Transverse colon (tissue), 4 donors: ENCODE results near the gene ZNF184. TPM values are rescaled to one million over a fixed set of nuclear protein-coding genes. Genes with fewer than 3 reads are reported as not detected.

ENCODE experiments used
- DNase-seq: peaks from one replicate; pipeline ENCODE4 v3.0.0-alpha.2; 2019
- H3K27ac ChIP-seq, 4 donors: fragments of 200-600 bp; sonication (generic); 2 replicates each; pipeline ENCODE4 v1.5.1; 2016 to 2018; ENCODE audit warnings: inconsistent platforms in 4 of 4
- H3K27me3 ChIP-seq: fragments of 200-600 bp; sonication (generic); 2 replicates; pipeline ENCODE4 v1.5.1; 2017; ENCODE audit warnings: inconsistent platforms
- H3K36me3 ChIP-seq, 4 donors: fragments of 200-600 bp; sonication (generic); 2 replicates each; pipeline ENCODE4 v1.5.1; 2017 to 2019; ENCODE audit warnings: inconsistent platforms in 4 of 4
- H3K4me1 ChIP-seq, 4 donors: fragments of 200-600 bp; sonication (generic); 2 replicates each; pipeline ENCODE4 v1.5.1; 2017 to 2020; ENCODE audit warnings: inconsistent platforms in 4 of 4
- H3K4me3 ChIP-seq, 4 donors: fragments of 200-600 bp; sonication (generic); 1 replicate in 1 of 4; 2 replicates in 3 of 4; pipeline versions ENCODE4 v1.5.1 to v1.6.1; 2017 to 2019; ENCODE audit warnings: inconsistent platforms in 4 of 4
- H3K9me3 ChIP-seq, 2 donors: fragments of 200-600 bp; sonication (generic); 2 replicates each; pipeline ENCODE4 v1.5.1; 2017 to 2019; ENCODE audit warnings: inconsistent platforms in 2 of 2
- EP300 ChIP-seq: sonication (generic); formaldehyde crosslinking; IDR thresholded peaks from one replicate; pipeline ENCODE4 v1.6.1; 2017; ENCODE audit warnings: antibody characterized with exemption, low read depth
- POLR2A ChIP-seq: fragments of 450-650 bp; IDR thresholded peaks from one replicate; pipeline ENCODE4 v1.6.1; 2016; ENCODE audit warnings: antibody characterized with exemption, mild to moderate bottlenecking, moderate library complexity
- POLR2AphosphoS5 ChIP-seq, 3 donors: sonication (generic); formaldehyde crosslinking; IDR thresholded peaks; one replicate each; pipeline ENCODE4 v1.6.1; 2016; ENCODE audit warnings: antibody characterized with exemption in 3 of 3
- whole genome bisulfite sequencing, 2 donors: methylation state at CpG; one replicate each; pipeline ENCODE4 v1.1.5; 2018; ENCODE audit warnings: low coverage in 1 of 2; 5-methylcytosine and 5-hydroxymethylcytosine counted together
- in situ Hi-C, 4 donors: fragments of 200-750 bp; cut with MboI; loops; one replicate each; pipeline versions ENCODE4 v1.15.0 to v1.15.1; 2017; ENCODE audit warnings: low sequenced_read_pairs in 3 of 4, low pct_ligation_motif_present in 1 of 4, low pct_unique_long_range_greater_than_20kb in 1 of 4
- intact Hi-C: fragments of 100-400 bp; cut with DNase I; formaldehyde crosslinking; loops from one replicate; pipeline ENCODE4 v1.15.1; 2023; ENCODE audit warnings: low total_unique reads
- total RNA-seq, 4 donors: library from RNA; depleted of rRNA; stranded (reverse); fragments of >200 nt; gene quantifications; one replicate each; pipeline ENCODE4 v1.1.0, GENCODE V29; 2016
- TF ChIP-seq, protein P1 (sequence below), 5 experiments: fragments of 200-600 bp in 3 of 5; fragments of 450-650 bp in 2 of 5; sonication (generic) in 3 of 5; IDR thresholded peaks; 1 replicate in 2 of 5; 2 replicates in 3 of 5; pipeline ENCODE4 v1.5.1; 2016 to 2017; ENCODE audit warnings: antibody characterized with exemption in 5 of 5, inconsistent platforms in 3 of 5, mild to moderate bottlenecking in 2 of 5, moderate library complexity in 1 of 5

Gene ZNF184
- total RNA-seq, 4 donors from 2014 or later = 2.8 to 9.7 (median 6.9) TPM

DNA sequence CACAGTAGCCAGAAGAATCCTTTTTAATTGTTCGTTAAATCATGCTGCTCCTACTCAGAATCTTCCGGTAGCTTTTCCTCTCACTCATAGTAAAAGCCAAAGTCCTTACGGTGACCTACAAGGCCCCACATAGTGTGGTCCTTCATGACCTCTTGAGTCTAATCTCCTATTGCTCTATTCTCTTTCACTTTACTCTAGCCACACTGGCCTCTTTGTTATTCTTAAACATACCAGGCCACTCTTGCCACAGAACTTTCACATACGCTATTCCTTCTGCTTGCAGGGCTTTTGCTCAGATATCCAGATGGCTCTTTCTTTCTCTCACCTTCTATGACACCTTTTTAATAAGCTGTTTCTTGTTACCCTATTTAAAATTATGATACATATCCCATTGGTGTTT, 58.6 kb downstream of the ZNF184 start:
- intact Hi-C loops (no loop called here), in situ Hi-C loops (no loop called here)
- H3K4me1 ChIP-seq = no peaks in the 10 kb centered on the region
- H3K27ac ChIP-seq = no peak overlapping the region
- no peak for DNase-seq
- TF ChIP-seq POLR2AphosphoS5 (IDR thresholded peaks at IDR 0.05) (no peak), POLR2A (no peak), EP300 (no peak)
- TF ChIP-seq, protein P1, sequence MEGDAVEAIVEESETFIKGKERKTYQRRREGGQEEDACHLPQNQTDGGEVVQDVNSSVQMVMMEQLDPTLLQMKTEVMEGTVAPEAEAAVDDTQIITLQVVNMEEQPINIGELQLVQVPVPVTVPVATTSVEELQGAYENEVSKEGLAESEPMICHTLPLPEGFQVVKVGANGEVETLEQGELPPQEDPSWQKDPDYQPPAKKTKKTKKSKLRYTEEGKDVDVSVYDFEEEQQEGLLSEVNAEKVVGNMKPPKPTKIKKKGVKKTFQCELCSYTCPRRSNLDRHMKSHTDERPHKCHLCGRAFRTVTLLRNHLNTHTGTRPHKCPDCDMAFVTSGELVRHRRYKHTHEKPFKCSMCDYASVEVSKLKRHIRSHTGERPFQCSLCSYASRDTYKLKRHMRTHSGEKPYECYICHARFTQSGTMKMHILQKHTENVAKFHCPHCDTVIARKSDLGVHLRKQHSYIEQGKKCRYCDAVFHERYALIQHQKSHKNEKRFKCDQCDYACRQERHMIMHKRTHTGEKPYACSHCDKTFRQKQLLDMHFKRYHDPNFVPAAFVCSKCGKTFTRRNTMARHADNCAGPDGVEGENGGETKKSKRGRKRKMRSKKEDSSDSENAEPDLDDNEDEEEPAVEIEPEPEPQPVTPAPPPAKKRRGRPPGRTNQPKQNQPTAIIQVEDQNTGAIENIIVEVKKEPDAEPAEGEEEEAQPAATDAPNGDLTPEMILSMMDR (IDR thresholded peaks at IDR 0.05) = no peak
- 89 to 90% methylated on average over 2 to 4 of the region's 4 CpGs for WGBS, 2 donors
- no peaks in the 10 kb centered on the region for H3K27me3 ChIP-seq
- H3K9me3 ChIP-seq = no peaks in the 10 kb centered on the region
- H3K36me3 ChIP-seq = no peaks in the 10 kb centered on the region
- H3K4me3 ChIP-seq = no peak overlapping the region

DNA sequence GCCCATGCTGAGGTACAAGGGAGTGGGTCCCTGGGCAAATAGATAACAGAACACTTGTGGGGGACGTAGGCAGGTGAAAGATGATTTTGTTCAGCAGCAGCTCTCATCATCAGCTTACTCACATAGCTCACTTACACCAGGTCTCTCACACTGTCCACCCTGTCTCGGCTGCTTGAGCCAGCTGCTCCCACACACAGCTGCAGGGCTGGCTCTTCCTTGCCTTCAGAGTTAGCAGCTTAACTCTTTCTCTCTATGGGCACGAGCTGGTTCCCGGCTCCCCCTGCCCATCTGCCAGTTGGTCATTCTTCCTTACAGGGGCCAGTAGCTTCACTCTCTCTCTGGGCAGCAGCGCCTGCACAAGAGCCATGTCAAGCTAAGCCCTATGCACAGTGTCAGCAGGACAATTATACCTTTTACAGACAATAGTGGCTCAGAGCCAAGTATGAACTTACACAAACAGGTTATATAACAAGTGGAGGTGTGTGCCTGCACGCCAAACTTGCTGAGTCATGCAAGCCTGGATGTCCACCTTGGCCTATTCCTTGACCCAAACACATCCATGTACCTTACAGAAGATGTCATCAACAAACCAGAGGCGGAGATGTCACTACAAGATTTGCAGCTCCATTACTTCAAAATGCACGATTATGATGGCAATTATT, 65.6 kb downstream of the ZNF184 start:
- Histone ChIP-seq H3K27ac (no peak overlapping the region), H3K4me3 (no peak overlapping the region), H3K27me3 (no peaks in the 10 kb centered on the region), H3K36me3 (no peaks in the 10 kb centered on the region), H3K4me1 (no peaks in the 10 kb centered on the region), H3K9me3 (peaks cover 0 to 8% of the 10 kb centered on the region in 2 donors)
- intact Hi-C loops = no loop called here
- TF ChIP-seq POLR2AphosphoS5 (IDR thresholded peaks at IDR 0.05) = no peak
- TF ChIP-seq, protein P1 (IDR thresholded peaks at IDR 0.05) = no peak
- TF ChIP-seq POLR2A = no peak
- no peak for TF ChIP-seq EP300
- DNase-seq = no peak
- in situ Hi-C loops = no loop called here
- WGBS, 2 donors = 71 to 89% methylated on average over 5 to 8 of the region's 8 CpGs

DNA sequence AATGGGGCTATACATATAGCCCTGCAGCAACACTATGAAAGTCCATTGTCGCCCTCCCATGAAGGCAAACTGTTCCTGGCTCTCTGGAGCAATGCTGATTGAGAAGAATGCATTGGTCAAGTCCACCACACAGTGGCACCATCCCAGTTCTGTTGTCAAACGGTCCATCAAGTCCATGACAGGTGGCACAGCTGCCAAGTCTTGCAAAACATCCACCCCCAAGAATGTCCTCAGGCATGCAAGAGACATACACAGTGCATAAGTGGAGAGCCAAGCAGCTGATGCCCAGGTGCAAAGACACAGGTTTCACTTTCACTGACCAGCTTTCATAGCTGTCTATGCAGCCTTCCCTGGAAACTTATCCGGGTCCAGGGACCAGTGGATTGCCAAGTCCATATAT, 66.8 kb downstream of the ZNF184 start:
- TF ChIP-seq EP300 = no peak
- TF ChIP-seq, protein P1 (IDR thresholded peaks at IDR 0.05) = no peak
- no peak for TF ChIP-seq POLR2AphosphoS5 (IDR thresholded peaks at IDR 0.05)
- TF ChIP-seq POLR2A = no peak
- Histone ChIP-seq H3K27me3 (no peaks in the 10 kb centered on the region), H3K27ac (no peak overlapping the region), H3K36me3 (peaks cover 0 to 1% (median 0%) of the 10 kb centered on the region in 4 donors), H3K4me1 (no peaks in the 10 kb centered on the region), H3K4me3 (no peak overlapping the region), H3K9me3 (peaks cover 7 to 20% of the 10 kb centered on the region in 2 donors)
- 79 to 100% methylated on average over 1 to 3 of the region's 3 CpGs for WGBS, 2 donors
- intact Hi-C loops (no loop called here), in situ Hi-C loops (no loop called here)
- no peak for DNase-seq

DNA sequence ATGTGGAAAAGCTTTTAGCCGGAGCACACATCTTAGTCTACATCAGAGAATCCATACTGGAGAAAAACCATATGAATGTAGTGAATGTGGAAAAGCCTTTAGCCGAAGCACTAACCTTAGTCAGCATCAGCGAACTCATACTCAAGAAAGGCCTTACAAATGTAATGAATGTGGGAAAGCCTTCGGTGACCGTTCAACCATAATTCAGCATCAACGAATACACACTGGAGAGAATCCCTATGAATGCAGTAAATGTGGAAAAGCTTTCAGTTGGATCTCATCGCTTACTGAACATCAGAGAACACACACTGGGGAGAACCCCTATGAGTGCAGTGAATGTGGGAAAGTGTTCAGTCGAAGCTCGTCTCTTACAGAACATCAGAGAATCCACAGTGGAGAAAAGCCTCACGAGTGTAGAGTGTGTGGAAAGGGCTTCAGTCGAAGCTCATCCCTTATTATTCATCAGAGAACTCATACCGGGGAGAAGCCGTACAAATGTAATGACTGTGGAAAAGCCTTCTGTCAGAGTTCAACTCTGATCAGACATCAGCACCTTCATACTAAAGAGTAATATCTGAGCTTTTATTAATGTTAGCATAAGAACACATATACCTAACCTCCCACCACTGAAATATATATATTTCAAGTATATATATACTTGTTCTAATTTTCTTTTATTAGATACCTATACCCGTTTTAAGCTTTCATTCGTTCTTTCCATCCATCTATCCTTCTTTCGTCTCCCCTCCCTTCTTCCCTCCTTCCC, 71.8 kb downstream of the ZNF184 start:
- no peak overlapping the region for H3K27ac ChIP-seq
- intact Hi-C loops (no loop called here), in situ Hi-C loops (no loop called here)
- 90 to 93% methylated on average over 16 of the region's 16 CpGs for WGBS, 2 donors
- H3K9me3 ChIP-seq = peaks cover 15 to 40% of the 10 kb centered on the region in 2 donors
- H3K27me3 ChIP-seq = no peaks in the 10 kb centered on the region
- no peak overlapping the region for H3K4me3 ChIP-seq
- TF ChIP-seq EP300 (no peak), POLR2AphosphoS5 (IDR thresholded peaks at IDR 0.05) (no peak), POLR2A (no peak)
- TF ChIP-seq, protein P1 (IDR thresholded peaks at IDR 0.05) = no peak
- H3K4me1 ChIP-seq = no peaks in the 10 kb centered on the region
- peaks cover 0 to 18% (median 9%) of the 10 kb centered on the region in 4 donors for H3K36me3 ChIP-seq
- no peak for DNase-seq
